A673 (cell line): Measurements from ENCODE around the gene NFIB. TPM values are rescaled to one million over a fixed set of nuclear protein-coding genes. Genes with fewer than 3 reads are reported as not detected.

Experiments
- BruUV-seq: library from RNA; stranded (reverse); fragments of 400-500 nt; replicated peaks from 2 replicates; lab custom pipeline; 2021; lab: Mats Ljungman, UMichigan
- CTCF ChIA-PET: fragments of 300-600 bp; sonication (Branson Sonifier 250); formaldehyde crosslinking; loops from one replicate; lab custom pipeline; 2022; ENCODE audit warnings: antibody characterized with exemption; lab: Charles Lee
- POLR2A ChIA-PET: fragments of 300-600 bp; sonication (Branson Sonifier 250); formaldehyde crosslinking; loops from one replicate; lab custom pipeline; 2022; ENCODE audit warnings: antibody characterized with exemption; ENCODE audit not compliant: low non-redundant PET; lab: Charles Lee
- DNase-seq: peaks from one replicate; pipeline ENCODE4 v3.0.0-alpha.2; 2015; ENCODE audit warnings: low spot score
- H3K27ac ChIP-seq: fragments of 200-600 bp; sonication (generic); 2 replicates; pipeline ENCODE4 v1.5.1; 2016; ENCODE audit warnings: mixed run types, low read depth, mild to moderate bottlenecking, mixed read lengths, antibody characterized with exemption, low read length; ENCODE audit not compliant: poor library complexity, severe bottlenecking
- H3K27me3 ChIP-seq: fragments of 200-600 bp; sonication (generic); replicated peaks from 2 replicates; pipeline ENCODE4 v1.6.1; 2017; ENCODE audit warnings: mixed run types, low read depth, mild to moderate bottlenecking, mixed read lengths, antibody characterized with exemption, low read length; ENCODE audit not compliant: insufficient read depth, poor library complexity
- H3K36me3 ChIP-seq: fragments of 200-600 bp; sonication (generic); 2 replicates; pipeline ENCODE4 v1.6.1; 2016; ENCODE audit warnings: mixed run types, mild to moderate bottlenecking, mixed read lengths, antibody characterized with exemption, low read length; ENCODE audit not compliant: insufficient read depth, poor library complexity, severe bottlenecking
- H3K4me1 ChIP-seq: fragments of 200-600 bp; sonication (generic); 2 replicates; pipeline ENCODE4 v1.6.1; 2017; ENCODE audit warnings: mixed run types, mild to moderate bottlenecking, mixed read lengths, antibody characterized with exemption, low read length; ENCODE audit not compliant: insufficient read depth, poor library complexity, severe bottlenecking
- H3K4me3 ChIP-seq: fragments of 200-600 bp; sonication (generic); 2 replicates; pipeline ENCODE4 v1.5.1; 2016; ENCODE audit warnings: low read depth, mixed run types, mild to moderate bottlenecking, mixed read lengths, low read length; ENCODE audit not compliant: poor library complexity, severe bottlenecking
- H3K9me3 ChIP-seq: fragments of 200-600 bp; sonication (generic); 2 replicates; pipeline ENCODE4 v1.6.1; 2016; ENCODE audit warnings: mixed run types, low read depth, mild to moderate bottlenecking, mixed read lengths, antibody characterized with exemption, low read length; ENCODE audit not compliant: poor library complexity, severe bottlenecking
- EZH2 ChIP-seq: fragments of 200-600 bp; sonication (generic); IDR thresholded peaks from 2 replicates; pipeline ENCODE4 v1.6.1; 2017; ENCODE audit warnings: borderline replicate concordance, low read depth, mild to moderate bottlenecking, mixed read lengths, antibody characterized with exemption, low read length; ENCODE audit not compliant: poor library complexity, severe bottlenecking
- intact Hi-C: fragments of 100-400 bp; cut with micrococcal nuclease; formaldehyde crosslinking; loops from one replicate; pipeline ENCODE4 v1.10.0; 2022; ENCODE audit not compliant: unreplicated experiment
- total RNA-seq: library from RNA; stranded (reverse); gene quantifications from 2 replicates; pipeline ENCODE4 v1.2.3, GENCODE V29; 2021
- TF ChIP-seq, protein P1 (sequence below): fragments of 300-800, 200-600 bp; sonication (generic); conservative IDR thresholded peaks from 2 replicates; pipeline ENCODE4 v1.5.1; 2017; ENCODE audit warnings: low read depth, mild to moderate bottlenecking, antibody characterized with exemption, low read length, moderate library complexity, mixed read lengths

Gene NFIB
- total RNA-seq, 1 experiment from 2014 or later, result 41.2 TPM

DNA sequence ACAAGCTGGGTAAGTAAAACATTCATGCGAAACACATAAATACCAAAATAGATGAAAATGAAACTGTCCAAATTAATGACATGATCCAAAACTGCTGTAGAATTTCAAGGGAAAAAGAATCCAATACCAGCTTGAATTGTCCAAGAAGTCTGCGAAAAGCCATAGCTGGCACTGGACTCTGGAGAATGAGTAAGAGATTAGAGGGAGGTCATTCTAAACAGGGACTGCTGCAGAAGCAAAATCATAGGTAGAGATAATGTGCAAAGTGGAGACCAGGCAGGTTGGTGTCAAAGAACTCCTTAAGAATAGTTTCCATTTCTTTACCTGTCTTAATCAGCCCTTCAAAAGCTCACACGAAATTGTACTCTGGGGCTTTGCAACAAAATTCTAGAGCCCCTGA is 162.5 kb downstream of the NFIB start:
- H3K27ac ChIP-seq, result no peak overlapping the region
- BruUV-seq, result no TSS peak
- no peak overlapping the region for H3K4me3 ChIP-seq
- POLR2A ChIA-PET, result no interaction called here
- H3K36me3 ChIP-seq, result peaks cover 3% of the 10 kb centered on the region
- TF ChIP-seq EZH2, result no peak
- TF ChIP-seq, protein P1, sequence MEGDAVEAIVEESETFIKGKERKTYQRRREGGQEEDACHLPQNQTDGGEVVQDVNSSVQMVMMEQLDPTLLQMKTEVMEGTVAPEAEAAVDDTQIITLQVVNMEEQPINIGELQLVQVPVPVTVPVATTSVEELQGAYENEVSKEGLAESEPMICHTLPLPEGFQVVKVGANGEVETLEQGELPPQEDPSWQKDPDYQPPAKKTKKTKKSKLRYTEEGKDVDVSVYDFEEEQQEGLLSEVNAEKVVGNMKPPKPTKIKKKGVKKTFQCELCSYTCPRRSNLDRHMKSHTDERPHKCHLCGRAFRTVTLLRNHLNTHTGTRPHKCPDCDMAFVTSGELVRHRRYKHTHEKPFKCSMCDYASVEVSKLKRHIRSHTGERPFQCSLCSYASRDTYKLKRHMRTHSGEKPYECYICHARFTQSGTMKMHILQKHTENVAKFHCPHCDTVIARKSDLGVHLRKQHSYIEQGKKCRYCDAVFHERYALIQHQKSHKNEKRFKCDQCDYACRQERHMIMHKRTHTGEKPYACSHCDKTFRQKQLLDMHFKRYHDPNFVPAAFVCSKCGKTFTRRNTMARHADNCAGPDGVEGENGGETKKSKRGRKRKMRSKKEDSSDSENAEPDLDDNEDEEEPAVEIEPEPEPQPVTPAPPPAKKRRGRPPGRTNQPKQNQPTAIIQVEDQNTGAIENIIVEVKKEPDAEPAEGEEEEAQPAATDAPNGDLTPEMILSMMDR, result no peak
- DNase-seq, result no peak
- CTCF ChIA-PET, result interaction anchor here (0.6 kb wide), 1 partner anchor 1432 kb away, joined by 4 read pairs; no protein-coding TSS in a partner anchor
- H3K27me3 ChIP-seq, result no peaks in the 10 kb centered on the region
- intact Hi-C loops, result no loop called here
- peaks cover 12% of the 10 kb centered on the region for H3K4me1 ChIP-seq
- no peaks in the 10 kb centered on the region for H3K9me3 ChIP-seq

DNA sequence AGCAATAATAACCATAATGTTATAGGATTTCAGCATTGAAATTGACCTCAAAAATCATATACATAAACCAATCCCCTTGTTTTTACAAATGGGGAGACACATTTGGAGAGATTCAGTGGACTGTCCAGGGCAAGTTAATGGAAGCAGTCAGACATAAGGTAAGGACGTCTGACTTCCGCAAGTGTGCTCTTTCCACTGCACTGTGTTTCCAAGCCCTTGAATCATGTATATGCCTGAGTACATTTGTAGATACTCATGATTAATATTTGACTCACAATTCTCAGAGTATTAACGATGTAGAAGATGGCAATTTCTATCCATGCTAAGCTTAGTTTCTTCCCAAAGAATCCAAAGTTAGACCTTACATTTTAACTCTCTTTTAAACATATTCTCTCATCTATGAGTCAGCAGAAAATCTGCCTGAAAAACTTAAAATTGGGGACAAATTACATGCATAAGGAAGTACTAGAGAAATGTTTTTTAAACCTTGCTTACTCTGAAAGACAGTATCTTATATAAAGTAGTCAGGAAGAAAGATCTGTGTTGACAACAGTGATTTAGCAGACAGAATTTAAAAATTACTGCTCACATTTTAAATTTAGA is 165.3 kb downstream of the NFIB start:
- peaks cover 12% of the 10 kb centered on the region for H3K4me1 ChIP-seq
- no peaks in the 10 kb centered on the region for H3K27me3 ChIP-seq
- peaks cover 3% of the 10 kb centered on the region for H3K36me3 ChIP-seq
- ChIA-PET POLR2A (no interaction called here), CTCF (no interaction called here)
- intact Hi-C loops, result no loop called here
- H3K27ac ChIP-seq, result no peak overlapping the region
- BruUV-seq, result no TSS peak
- no peak for DNase-seq
- H3K9me3 ChIP-seq, result no peaks in the 10 kb centered on the region
- H3K4me3 ChIP-seq, result no peak overlapping the region
- no peak for TF ChIP-seq EZH2
- TF ChIP-seq, protein P1, result no peak

DNA sequence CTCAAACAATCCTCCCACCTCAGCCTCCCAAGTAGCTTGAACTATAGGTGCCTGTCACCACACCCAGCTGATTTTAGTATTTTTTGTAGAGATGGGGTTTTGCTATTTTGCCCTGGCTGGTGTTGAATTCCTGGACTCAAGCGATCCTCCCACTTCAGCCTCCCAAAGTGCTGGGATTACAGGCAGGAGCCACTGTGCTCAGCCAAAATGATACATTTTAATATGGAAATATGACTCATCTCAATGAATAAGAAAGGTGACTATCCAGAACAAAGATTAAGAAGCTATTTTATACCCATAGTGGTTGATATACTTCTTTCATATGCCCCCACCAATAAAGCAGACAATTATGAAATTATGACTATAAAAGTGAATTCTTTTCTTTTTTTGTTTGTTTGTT is 166.2 kb downstream of the NFIB start:
- H3K27ac ChIP-seq, result no peak overlapping the region
- TF ChIP-seq, protein P1, result no peak
- no peak for TF ChIP-seq EZH2
- ChIA-PET CTCF (no interaction called here), POLR2A (no interaction called here)
- H3K9me3 ChIP-seq, result no peaks in the 10 kb centered on the region
- no TSS peak for BruUV-seq
- H3K4me1 ChIP-seq, result peaks cover 5% of the 10 kb centered on the region
- peaks cover 3% of the 10 kb centered on the region for H3K36me3 ChIP-seq
- intact Hi-C loops, result no loop called here
- no peak for DNase-seq
- H3K27me3 ChIP-seq, result no peaks in the 10 kb centered on the region
- H3K4me3 ChIP-seq, result no peak overlapping the region
